Heart right ventricle (tissue), 16 donors: Measurements from ENCODE around the gene ABHD1. TPM values are rescaled to one million over a fixed set of nuclear protein-coding genes. Genes with fewer than 3 reads are reported as not detected.

ENCODE experiments used
- ATAC-seq, 8 donors: fragments of 200-7000 bp; cut with Tn5 transposase; one replicate each; pipeline ENCODE4 v1.9.1; 2020; ENCODE audit warnings: mild to moderate bottlenecking in 8 of 8, moderate library complexity in 8 of 8, moderate number of reproducible peaks in 1 of 8
- DNase-seq, 2 donors: peaks; one replicate each; pipeline ENCODE4 v3.0.0-alpha.2; 2020
- H3K27ac ChIP-seq, 10 donors: fragments of 200-600 bp; sonication (generic) in 2 of 10; one replicate each; pipeline versions ENCODE4 v1.5.0 to v1.8.0; 2020 to 2022; ENCODE audit warnings: mild to moderate bottlenecking in 3 of 10
- H3K27me3 ChIP-seq, 7 donors: fragments of 200-600 bp; one replicate each; pipeline ENCODE4 v1.8.0; 2021 to 2022; ENCODE audit warnings: mild to moderate bottlenecking in 2 of 7
- H3K36me3 ChIP-seq, 9 donors: fragments of 200-600 bp; sonication (generic) in 1 of 9; one replicate each; pipeline versions ENCODE4 v1.5.0 to v1.8.0; 2020 to 2022; ENCODE audit warnings: mild to moderate bottlenecking in 2 of 9
- H3K4me1 ChIP-seq, 9 donors: fragments of 200-600 bp; sonication (generic) in 1 of 9; one replicate each; pipeline versions ENCODE4 v1.5.0 to v1.8.0; 2020 to 2022; ENCODE audit warnings: mild to moderate bottlenecking in 4 of 9
- H3K4me3 ChIP-seq, 10 donors: fragments of 200-600 bp; sonication (generic) in 2 of 10; one replicate each; pipeline versions ENCODE4 v1.5.0 to v1.8.0; 2020 to 2022; ENCODE audit warnings: mild to moderate bottlenecking in 7 of 10, moderate library complexity in 2 of 10
- H3K9me3 ChIP-seq, 11 donors: fragments of 200-600 bp in 10 of 11; sonication (generic) in 2 of 11; one replicate each; pipeline versions ENCODE4 v1.5.0 to v1.8.0; 2013 to 2022; ENCODE audit warnings: mild to moderate bottlenecking in 2 of 11, control low read depth in 1 of 11, moderate library complexity in 1 of 11
- CTCF ChIP-seq, 9 donors: fragments of 200-600 bp; sonication (generic) in 2 of 9; IDR thresholded peaks; one replicate each; pipeline versions ENCODE4 v1.5.0 to v1.8.0; 2021 to 2022; ENCODE audit warnings: antibody characterized with exemption in 9 of 9, mild to moderate bottlenecking in 5 of 9, moderate library complexity in 1 of 9
- WGBS, 2 donors: extraction: QIAGEN DNeasy Blood & Tissue Kit; methylation state at CpG; one replicate each; pipeline ENCODE4 v1.1.7; 2013; ENCODE audit warnings: inconsistent platforms in 1 of 2; 5-methylcytosine and 5-hydroxymethylcytosine counted together
- intact Hi-C, 10 donors: fragments of 100-400 bp; cut with DNase I; formaldehyde crosslinking; loops; one replicate each; pipeline versions ENCODE4 v1.11.1 to v1.14.2; 2022
- polyA plus RNA-seq, 2 donors: library from polyadenylated mRNA; stranded (reverse); fragments of 200-250 nt; gene quantifications; one replicate each; pipeline ENCODE4 v1.2.3, GENCODE V29; 2013
- total RNA-seq, 10 donors: library from RNA; stranded (reverse); fragmentation: NEBNext Ultra II Directional in 3 of 10; extraction: Animal tissue kit (Norgen Biotek cat#: 25700) in 3 of 10; gene quantifications; one replicate each; pipeline versions ENCODE4 v1.2.1 to v1.2.4, GENCODE V29; 2021 to 2023
- donor health status: Arrhythmogenic right ventricular cardiomyopathy.
- donor health status: ischemic (EF 13 %, LVEDD 7.1; RV severe dilation, severe dysfunction).
- donor health status: healthy with polysubstance abuse.
- donor health status: DM: no; HTN: yes; CAD: no.
- donor health status: DM: no; HTN: no; CAD: no.
- donor health status: ischemic (EF 25% LVEDD 6.9; RV normal size, moderate dysfunction).
- donor health status: ischemic (EF 25% LVEDD 5.7; RV mildly dilated, moderate dysfunction).
- donor health status: healthy.
- donor health status: DM: yes; HTN: yes; CAD: no.
- donor health status: Ischemic cardiomyopathy.
- donor health status: ischemic (EF 35%, LVEDD 5.7; RV mildly dilated, moderate dysfunction).
- donor health status: nonischemic (EF 11% LVEDD 7.7; RV severe dilation, severe dysfunction).
- donor health status: DM: yes; HTN: yes; CAD: no.
- donor health status: PGD.
- donor health status: ischemic (EF 29% LVEDD 5.4; RV normal size, mild dysfunction).
- donor health status: nonischemic (EF 23%, LVEDD 6.1; RV moderate dilation, normal function).

The ABHD1 gene
- total and polyA plus RNA-seq, 12 donors: 0.29 to 12.1 (median 2.5) TPM

- no peak overlapping the region for H3K4me3 ChIP-seq
- DNase-seq (no peak), ATAC-seq (no peak)
- WGBS, 2 donors: 82 to 87% methylated on average over 8 of the region's 8 CpGs
- no peaks in the 10 kb centered on the region for H3K9me3 ChIP-seq
- intact Hi-C loops: no loop called here
- peaks cover 0 to 9% (median 0%) of the 10 kb centered on the region in 9 donors for H3K4me1 ChIP-seq
- H3K27me3 ChIP-seq: peaks cover 0 to 3% (median 0%) of the 10 kb centered on the region in 7 donors
- TF ChIP-seq CTCF (IDR thresholded peaks at IDR 0.05): no peak
- no peak overlapping the region for H3K27ac ChIP-seq
- no peaks in the 10 kb centered on the region for H3K36me3 ChIP-seq
Measured at GRCh38 chr2:27164960-27165763, 41.5 kb downstream of the ABHD1 start.

- 69 to 80% methylated on average over 6 of the region's 6 CpGs for WGBS, 2 donors
- H3K27me3 ChIP-seq: peaks cover 0 to 10% (median 4%) of the 10 kb centered on the region in 7 donors
- intact Hi-C loops: loop anchor here in 1 of 10 donors (10.0 kb wide), 1 partner anchor 114 kb away; the partner anchor contains the start of gene TRIM54
Measured at GRCh38 chr2:27170581-27171337, 47.1 kb downstream of the ABHD1 start.

GRCh38 chr2:27171351-27171848 lies 47.8 kb downstream of the ABHD1 start:
- DNase-seq (no peak), ATAC-seq (no peak)
- intact Hi-C loops: loop anchor here in 1 of 10 donors (10.0 kb wide), 1 partner anchor 113 kb away; the partner anchor contains the start of gene TRIM54
- H3K4me3 ChIP-seq: no peak overlapping the region
- no peak overlapping the region for H3K27ac ChIP-seq
- peaks cover 0 to 14% (median 4%) of the 10 kb centered on the region in 7 donors for H3K27me3 ChIP-seq
- no peaks in the 10 kb centered on the region for H3K9me3 ChIP-seq
- WGBS, 2 donors: 82 to 83% methylated on average over 8 of the region's 8 CpGs
- no peaks in the 10 kb centered on the region for H3K36me3 ChIP-seq
- peaks cover 0 to 15% (median 0%) of the 10 kb centered on the region in 9 donors for H3K4me1 ChIP-seq
- TF ChIP-seq CTCF (IDR thresholded peaks at IDR 0.05): no peak

More at GRCh38 chr2:27170581-27171337, 47.1 kb downstream of the ABHD1 start:
- H3K9me3 ChIP-seq: no peaks in the 10 kb centered on the region
- no peak for TF ChIP-seq CTCF (IDR thresholded peaks at IDR 0.05)
- ATAC-seq: no peak
- DNase-seq: no peak
- no peak overlapping the region for H3K4me3 ChIP-seq
- H3K27ac ChIP-seq: no peak overlapping the region
- no peaks in the 10 kb centered on the region for H3K36me3 ChIP-seq
- peaks cover 0 to 15% (median 0%) of the 10 kb centered on the region in 9 donors for H3K4me1 ChIP-seq

GRCh38 chr2:27174638-27175037 lies 51.0 kb downstream of the ABHD1 start:
- no peaks in the 10 kb centered on the region for H3K9me3 ChIP-seq
- no peak overlapping the region for H3K4me3 ChIP-seq
- ATAC-seq: no peak
- H3K27ac ChIP-seq: no peak overlapping the region
- DNase-seq: no peak
- H3K36me3 ChIP-seq: no peaks in the 10 kb centered on the region
- peaks cover 0 to 32% (median 17%) of the 10 kb centered on the region in 7 donors for H3K27me3 ChIP-seq
- peaks cover 0 to 12% (median 0%) of the 10 kb centered on the region in 9 donors for H3K4me1 ChIP-seq
- intact Hi-C loops: loop anchor here in 1 of 10 donors (10.0 kb wide), 1 partner anchor 110 kb away; the partner anchor contains the start of gene TRIM54
- TF ChIP-seq CTCF (IDR thresholded peaks at IDR 0.05): no peak
- 69 to 74% methylated on average over 6 of the region's 6 CpGs for WGBS, 2 donors
